Mesenchymal stem cell (in vitro differentiated cells and primary cell): ENCODE data around the gene TAF11L6.
"Not testable (repeated sequence)": the region's sequence is repeated elsewhere in the genome, so short reads cannot be mapped to it uniquely, and the experiment has no call there.

Experiments used
- DNase-seq: peaks from one replicate; pipeline ENCODE4 v3.0.0-alpha.2; 2013
- H2AFZ ChIP-seq: one replicate; pipeline ENCODE4 v1.6.1; 2013; ENCODE audit warnings: low read depth, mild to moderate bottlenecking, control low read depth, inconsistent platforms, low read length, moderate library complexity
- H2AK5ac ChIP-seq: 2 replicates; pipeline ENCODE4 v1.6.1; 2013; ENCODE audit warnings: low read length, moderate library complexity, mild to moderate bottlenecking, inconsistent platforms; ENCODE audit not compliant: severe bottlenecking
- H2BK120ac ChIP-seq: one replicate; pipeline ENCODE4 v1.6.1; 2013; ENCODE audit warnings: low read depth, mild to moderate bottlenecking, inconsistent platforms, low read length, moderate library complexity
- H2BK12ac ChIP-seq, 2 experiments: one replicate each; pipeline ENCODE4 v1.6.1; 2013; ENCODE audit warnings: inconsistent platforms in 2 of 2, low read length in 2 of 2, mild to moderate bottlenecking in 2 of 2, moderate library complexity in 2 of 2, control low read depth in 1 of 2
- H2BK15ac ChIP-seq: one replicate; pipeline ENCODE4 v1.6.1; 2013; ENCODE audit warnings: mild to moderate bottlenecking, low read depth, inconsistent platforms; ENCODE audit not compliant: poor library complexity, severe bottlenecking
- H2BK5ac ChIP-seq: 2 replicates; pipeline ENCODE4 v1.6.1; 2013; ENCODE audit warnings: low read depth, mild to moderate bottlenecking, low read length, control low read depth, inconsistent platforms; ENCODE audit not compliant: poor library complexity, severe bottlenecking
- H3K14ac ChIP-seq, 2 experiments: one replicate each; pipeline ENCODE4 v1.6.1; 2013; ENCODE audit warnings: inconsistent platforms in 2 of 2, low read length in 2 of 2, control low read depth in 1 of 2, mild to moderate bottlenecking in 1 of 2, moderate library complexity in 1 of 2
- H3K18ac ChIP-seq, 2 experiments: one replicate each; pipeline ENCODE4 v1.6.1; 2013; ENCODE audit warnings: inconsistent platforms in 2 of 2, low read length in 2 of 2, control low read depth in 1 of 2, low read depth in 1 of 2, mild to moderate bottlenecking in 1 of 2
- H3K23ac ChIP-seq, 2 experiments: one replicate each; pipeline ENCODE4 v1.6.1; 2013; ENCODE audit warnings: inconsistent platforms in 2 of 2, low read length in 2 of 2, mild to moderate bottlenecking in 2 of 2, moderate library complexity in 2 of 2, control low read depth in 1 of 2
- H3K27ac ChIP-seq: 2 replicates; pipeline ENCODE4 v1.5.1; 2013; ENCODE audit warnings: mild to moderate bottlenecking, moderate library complexity, low read length, control low read depth, inconsistent platforms; ENCODE audit not compliant: poor library complexity, severe bottlenecking
- H3K27me3 ChIP-seq, 2 experiments: 2 replicates each; pipeline versions ENCODE4 v1.6.1 to v1.7.0; 2013; ENCODE audit warnings: low read length in 2 of 2, mild to moderate bottlenecking in 2 of 2, moderate library complexity in 2 of 2, control low read depth in 1 of 2, inconsistent platforms in 1 of 2; ENCODE audit not compliant: control insufficient read depth in 1 of 2, insufficient read depth in 1 of 2
- H3K36me3 ChIP-seq, 2 experiments: 2 replicates each; pipeline versions ENCODE4 v1.6.1 to v1.7.0; 2013; ENCODE audit warnings: low read length in 2 of 2, control low read depth in 1 of 2, inconsistent platforms in 1 of 2, low read depth in 1 of 2, mild to moderate bottlenecking in 1 of 2; ENCODE audit not compliant: insufficient read depth in 2 of 2, control insufficient read depth in 1 of 2
- H3K4ac ChIP-seq, 2 experiments: one replicate each; pipeline ENCODE4 v1.6.1; 2013; ENCODE audit warnings: inconsistent platforms in 2 of 2, low read length in 2 of 2, mild to moderate bottlenecking in 2 of 2, moderate library complexity in 2 of 2, control low read depth in 1 of 2, low read depth in 1 of 2
- H3K4me1 ChIP-seq: 2 replicates; pipeline ENCODE4 v1.6.1; 2013; ENCODE audit warnings: low read depth, low read length, control low read depth; ENCODE audit not compliant: control insufficient read depth, insufficient read depth
- H3K4me2 ChIP-seq: 2 replicates; pipeline ENCODE4 v1.6.1; 2013; ENCODE audit warnings: low read length, mild to moderate bottlenecking, inconsistent platforms; ENCODE audit not compliant: poor library complexity, severe bottlenecking
- H3K4me3 ChIP-seq, 2 experiments: 2 replicates each; pipeline versions ENCODE4 v1.5.1 to v1.7.0; 2013; ENCODE audit warnings: low read length in 2 of 2, mild to moderate bottlenecking in 2 of 2, control low read depth in 1 of 2, low read depth in 1 of 2; ENCODE audit not compliant: insufficient read depth in 1 of 2
- H3K79me1 ChIP-seq: replicated peaks from 2 replicates; pipeline ENCODE4 v1.6.1; 2013; ENCODE audit warnings: mild to moderate bottlenecking, control low read depth, low read length, inconsistent platforms; ENCODE audit not compliant: poor library complexity, severe bottlenecking
- H3K9ac ChIP-seq: 2 replicates; pipeline ENCODE4 v1.7.0; 2013; ENCODE audit warnings: mild to moderate bottlenecking, low read length, moderate library complexity
- H3K9me3 ChIP-seq: 2 replicates; pipeline ENCODE4 v1.7.0; 2013; ENCODE audit warnings: mild to moderate bottlenecking, low read length; ENCODE audit not compliant: control insufficient read depth
- H4K8ac ChIP-seq: one replicate; pipeline ENCODE4 v1.6.1; 2013; ENCODE audit warnings: inconsistent platforms, mild to moderate bottlenecking, low read length, moderate library complexity
- H4K91ac ChIP-seq: one replicate; pipeline ENCODE4 v1.6.1; 2013; ENCODE audit warnings: mild to moderate bottlenecking, low read length, inconsistent platforms
- whole genome bisulfite sequencing: methylation state at CpG from one replicate; pipeline ENCODE4 v1.1.7; 2013; ENCODE audit warnings: mixed read lengths; 5-methylcytosine and 5-hydroxymethylcytosine counted together

The TAF11L6 gene

GRCh38 chr5:17497931-17498330 is 30.5 kb upstream of the TAF11L6 start, which contains the start of gene TAF11L2:
TSS of gene TAF11L2 (plus strand) at chr5:17498231.
- not testable (repeated sequence) for H4K8ac ChIP-seq, H4K91ac ChIP-seq, H3K27me3 ChIP-seq, H3K14ac ChIP-seq, H3K4me2 ChIP-seq, H2BK12ac ChIP-seq, H2BK15ac ChIP-seq, H3K9me3 ChIP-seq, DNase-seq, H2AFZ ChIP-seq, H3K18ac ChIP-seq, H3K23ac ChIP-seq, H3K4me3 ChIP-seq, H3K9ac ChIP-seq, H3K79me1 ChIP-seq, H2BK5ac ChIP-seq, H3K4me1 ChIP-seq, H2BK120ac ChIP-seq, H3K36me3 ChIP-seq, H2AK5ac ChIP-seq, H3K27ac ChIP-seq, H3K4ac ChIP-seq
- 92% methylated on average over 5 of the region's 8 CpGs for WGBS

GRCh38 chr5:17511775-17512325 is 16.6 kb upstream of the TAF11L6 start:
- Histone ChIP-seq H3K4me2 (no peak overlapping the region), H3K9ac (no peak overlapping the region), H3K18ac (no peak overlapping the region), H2AK5ac (no peak overlapping the region), H4K8ac (no peak overlapping the region), H3K4me3 (no peak overlapping the region), H3K79me1 (no peaks in the 10 kb centered on the region), H2AFZ (no peak overlapping the region), H3K4me1 (no peaks in the 10 kb centered on the region), H2BK120ac (no peak overlapping the region), H3K9me3 (no peaks in the 10 kb centered on the region), H2BK5ac (no peak overlapping the region), H2BK15ac (no peak overlapping the region), H3K27me3 (no peaks in the 10 kb centered on the region), H3K36me3 (no peaks in the 10 kb centered on the region), H3K27ac (no peak overlapping the region), H2BK12ac (no peak overlapping the region), H3K23ac (no peak overlapping the region), H4K91ac (no peak overlapping the region), H3K4ac (no peak overlapping the region), H3K14ac (no peak overlapping the region)
- no peak for DNase-seq
- WGBS: 95% methylated on average over 17 of the region's 17 CpGs

- H3K9me3 ChIP-seq, DNase-seq, H3K79me1 ChIP-seq, H3K14ac ChIP-seq, H4K8ac ChIP-seq, H3K4ac ChIP-seq, H2AFZ ChIP-seq, H2BK5ac ChIP-seq, H2BK15ac ChIP-seq, H3K36me3 ChIP-seq, H2BK12ac ChIP-seq, H3K4me2 ChIP-seq, H3K18ac ChIP-seq, H3K27me3 ChIP-seq, H3K9ac ChIP-seq, H3K27ac ChIP-seq, H2AK5ac ChIP-seq, H3K4me3 ChIP-seq, H3K23ac ChIP-seq, H3K4me1 ChIP-seq, H2BK120ac ChIP-seq, H4K91ac ChIP-seq: not testable (repeated sequence)
- WGBS: 88% methylated on average over 1 of the region's 12 CpGs
Observed at GRCh38 chr5:17517526-17517925, 10.9 kb upstream of the TAF11L6 start.

- DNase-seq, H3K18ac ChIP-seq, H3K9me3 ChIP-seq, H3K79me1 ChIP-seq, H4K8ac ChIP-seq, H3K23ac ChIP-seq, H4K91ac ChIP-seq, H3K4me3 ChIP-seq, H3K14ac ChIP-seq, H3K9ac ChIP-seq, H2AK5ac ChIP-seq, H3K36me3 ChIP-seq, H3K4ac ChIP-seq, H2BK12ac ChIP-seq, H3K27ac ChIP-seq, H2BK5ac ChIP-seq, H3K4me1 ChIP-seq, H2AFZ ChIP-seq, H3K4me2 ChIP-seq, H3K27me3 ChIP-seq, H2BK15ac ChIP-seq, H2BK120ac ChIP-seq: not testable (repeated sequence)
- WGBS: no CpG with 5 or more reads among the region's 15 CpGs
Observed at GRCh38 chr5:17518067-17518466, 10.4 kb upstream of the TAF11L6 start, which contains the start of gene TAF11L3. TSS of gene TAF11L3 (plus strand) at chr5:17518367.
